ENCODE results near the gene ADAMTS18.

Gene ADAMTS18

GRCh38 chr16:77289331-77289809 is 145.5 kb downstream of the ADAMTS18 start:
- Histone ChIP-seq H3K4me3 (replicated peaks; ENCODE audit: insufficient read depth, low read length) (no peak overlapping the region), H3K27me3 (ENCODE audit: insufficient read depth, poor library complexity, severe bottlenecking) (no peaks in the 10 kb centered on the region), H3K27ac (replicated peaks) (no peak overlapping the region)
- TF ChIP-seq REST (IDR thresholded peaks at IDR 0.05; ENCODE audit: insufficient replicate concordance, low read depth) (no peak), CTCF (IDR thresholded peaks at IDR 0.05; ENCODE audit: insufficient read depth, low read length) (no peak), SPI1 (IDR thresholded peaks at IDR 0.05; ENCODE audit: borderline replicate concordance, low read depth) (no peak), GABPA (IDR thresholded peaks at IDR 0.05; ENCODE audit: low read depth) (no peak), POLR2AphosphoS5 (IDR thresholded peaks at IDR 0.05; ENCODE audit: low read depth) (no peak)
- no peak for DNase-seq (ENCODE audit: low read depth in 1 of 2, low spot score in 1 of 2)

- Histone ChIP-seq H3K27ac (replicated peaks) (no peak overlapping the region), H3K4me3 (replicated peaks; ENCODE audit: insufficient read depth, low read length) (no peak overlapping the region), H3K27me3 (ENCODE audit: insufficient read depth, poor library complexity, severe bottlenecking) (no peaks in the 10 kb centered on the region)
- TF ChIP-seq CTCF (IDR thresholded peaks at IDR 0.05; ENCODE audit: insufficient read depth, low read length) (no peak), REST (IDR thresholded peaks at IDR 0.05; ENCODE audit: insufficient replicate concordance, low read depth) (no peak), GABPA (IDR thresholded peaks at IDR 0.05; ENCODE audit: low read depth) (no peak), POLR2AphosphoS5 (IDR thresholded peaks at IDR 0.05; ENCODE audit: low read depth) (no peak), SPI1 (IDR thresholded peaks at IDR 0.05; ENCODE audit: borderline replicate concordance, low read depth) (no peak)
- DNase-seq (ENCODE audit: low read depth in 1 of 2, low spot score in 1 of 2): no peak
These were observed 146.6 kb downstream of the ADAMTS18 start for GRCh38 chr16:77288222-77288621.

GRCh38 chr16:77285676-77286075 is 149.2 kb downstream of the ADAMTS18 start:
- Histone ChIP-seq H3K27me3 (ENCODE audit: insufficient read depth, poor library complexity, severe bottlenecking) (no peaks in the 10 kb centered on the region), H3K4me3 (replicated peaks; ENCODE audit: insufficient read depth, low read length) (no peak overlapping the region), H3K27ac (replicated peaks) (no peak overlapping the region)
- DNase-seq (ENCODE audit: low read depth in 1 of 2, low spot score in 1 of 2): no peak
- TF ChIP-seq CTCF (IDR thresholded peaks at IDR 0.05; ENCODE audit: insufficient read depth, low read length) (no peak), SPI1 (IDR thresholded peaks at IDR 0.05; ENCODE audit: borderline replicate concordance, low read depth) (no peak), REST (IDR thresholded peaks at IDR 0.05; ENCODE audit: insufficient replicate concordance, low read depth) (no peak), POLR2AphosphoS5 (IDR thresholded peaks at IDR 0.05; ENCODE audit: low read depth) (no peak), GABPA (IDR thresholded peaks at IDR 0.05; ENCODE audit: low read depth) (no peak)
